HepG2 (cell line): ENCODE results near the gene LDLRAD3.

Experiments
- AKAP8 ChIP-seq: sonication (generic); formaldehyde crosslinking; IDR thresholded peaks from 2 replicates; pipeline ENCODE4 v1.5.1; 2020; ENCODE audit warnings: mild to moderate bottlenecking, missing genetic modification reagents
- ATF4 ChIP-seq, 2 experiments: fragments of 450-650 bp in 1 of 2; sonication (generic) in 1 of 2; formaldehyde crosslinking; IDR thresholded peaks; 2 replicates each; pipeline versions ENCODE4 v1.5.0 to v1.8.0; 2020 to 2022; ENCODE audit warnings: mild to moderate bottlenecking in 1 of 2, missing genetic modification reagents in 1 of 2
- CTCF ChIP-seq: sonication (generic); formaldehyde crosslinking; IDR thresholded peaks from 2 replicates; pipeline ENCODE4 v1.5.0; 2020; ENCODE audit warnings: mild to moderate bottlenecking, missing genetic modification reagents, moderate library complexity
- ELF1 ChIP-seq: sonication (generic); formaldehyde crosslinking; IDR thresholded peaks from 2 replicates; pipeline ENCODE4 v1.4.0; 2020; ENCODE audit warnings: missing genetic modification reagents
- HDAC6 ChIP-seq: fragments of 200-600 bp; sonication (generic); IDR thresholded peaks from 2 replicates; pipeline ENCODE4 v1.7.0; 2017; ENCODE audit warnings: mild to moderate bottlenecking, antibody characterized with exemption, low read length, low read depth
- MXI1 ChIP-seq: IDR thresholded peaks from 3 replicates; pipeline ENCODE4 v1.6.1; 2012; ENCODE audit warnings: low read depth, low read length, inconsistent platforms, borderline replicate concordance
- POLR2AphosphoS5 ChIP-seq: IDR thresholded peaks from 2 replicates; pipeline ENCODE4 v1.6.1; 2012; ENCODE audit warnings: low read depth, low read length
- REST ChIP-seq, 2 experiments: IDR thresholded peaks; 2 replicates each; pipeline ENCODE4 v1.6.1; 2011 to 2012; ENCODE audit warnings: low read length in 2 of 2, borderline replicate concordance in 1 of 2, low read depth in 1 of 2, mild to moderate bottlenecking in 1 of 2, moderate library complexity in 1 of 2
- SKIL ChIP-seq: sonication (generic); formaldehyde crosslinking; IDR thresholded peaks from 2 replicates; pipeline ENCODE4 v1.8.0; 2022; ENCODE audit warnings: missing genetic modification reagents, mild to moderate bottlenecking, moderate library complexity, borderline replicate concordance
- TBL1XR1 ChIP-seq: fragments of 150-350 bp; IDR thresholded peaks from 2 replicates; pipeline ENCODE4 v1.6.1; 2014; ENCODE audit warnings: borderline replicate concordance, low read length; ENCODE audit not compliant: partially characterized antibody
- ZNF558 ChIP-seq: sonication (generic); formaldehyde crosslinking; IDR thresholded peaks from 2 replicates; pipeline ENCODE4 v1.9.0; 2022; ENCODE audit warnings: mild to moderate bottlenecking, missing genetic modification reagents, borderline replicate concordance
- ZNF609 ChIP-seq: sonication (generic); formaldehyde crosslinking; IDR thresholded peaks from 2 replicates; pipeline ENCODE4 v1.4.0; 2020; ENCODE audit warnings: mild to moderate bottlenecking, missing genetic modification reagents, borderline replicate concordance

- TF ChIP-seq AKAP8 (no peak), POLR2AphosphoS5 (no peak), SKIL (no peak), ZNF558 (no peak), TBL1XR1 (no peak), ELF1 (no peak), ATF4 (CRISPR knock-in tag; IDR thresholded peaks at IDR 0.05) (no peak), CTCF (CRISPR knock-in tag) (no peak), ZNF609 (no peak), HDAC6 (no peak), REST (IDR thresholded peaks at IDR 0.05; ENCODE audit: borderline replicate concordance in 1 of 2, low read depth in 1 of 2, low read length in 2 of 2) (no peak), MXI1 (no peak)
Observed at GRCh38 chr11:36139767-36140166, 195.9 kb downstream of the LDLRAD3 start.
